PC-9 (cell line): ENCODE data around the gene FOXP1. TPM values are rescaled to one million over a fixed set of nuclear protein-coding genes. Genes with fewer than 3 reads are reported as not detected.

ENCODE experiments used
- BruUV-seq: library from RNA; stranded (reverse); fragments of 400-500 nt; replicated peaks from 2 replicates; lab custom pipeline; 2021; lab: Mats Ljungman, UMichigan
- CTCF ChIA-PET: fragments of 300-600 bp; sonication (Branson Sonifier 250); formaldehyde crosslinking; loops from one replicate; lab custom pipeline; 2022; ENCODE audit warnings: antibody characterized with exemption; lab: Charles Lee
- POLR2A ChIA-PET: fragments of 300-600 bp; sonication (Branson Sonifier 250); formaldehyde crosslinking; loops from one replicate; lab custom pipeline; 2022; ENCODE audit warnings: antibody characterized with exemption; ENCODE audit not compliant: unreplicated experiment; lab: Charles Lee
- DNase-seq, 2 experiments: peaks; one replicate each; pipeline versions ENCODE4 v3.0.0 to v3.0.0-alpha.2; 2015 to 2022; ENCODE audit warnings: mixed read lengths in 1 of 2
- H2AFZ ChIP-seq: fragments of 200-600 bp; sonication (generic); 2 replicates; pipeline ENCODE4 v1.8.1; 2017; ENCODE audit warnings: antibody characterized with exemption
- H3F3A ChIP-seq: fragments of 200-600 bp; sonication (generic); 2 replicates; pipeline ENCODE4 v1.8.1; 2017; ENCODE audit warnings: antibody characterized with exemption, mild to moderate bottlenecking, low read depth; ENCODE audit not compliant: insufficient read depth
- H3K27ac ChIP-seq: fragments of 200-600 bp; sonication (generic); 2 replicates; pipeline ENCODE4 v1.6.1; 2016; ENCODE audit warnings: mixed run types
- H3K27me3 ChIP-seq: fragments of 200-600 bp; sonication (generic); 2 replicates; pipeline ENCODE4 v1.6.1; 2016; ENCODE audit warnings: low read depth, mixed run types; ENCODE audit not compliant: insufficient read depth
- H3K36me3 ChIP-seq: fragments of 200-600 bp; sonication (generic); 2 replicates; pipeline ENCODE4 v1.6.1; 2016; ENCODE audit warnings: low read depth, mixed run types
- H3K4me1 ChIP-seq: fragments of 200-600 bp; sonication (generic); replicated peaks from 2 replicates; pipeline ENCODE4 v1.6.1; 2016; ENCODE audit warnings: mixed run types; ENCODE audit not compliant: insufficient read depth
- H3K4me2 ChIP-seq: fragments of 200-600 bp; sonication (generic); 2 replicates; pipeline ENCODE4 v1.6.1; 2017; ENCODE audit warnings: mixed run types
- H3K4me3 ChIP-seq: fragments of 200-600 bp; sonication (generic); 2 replicates; pipeline ENCODE4 v1.6.1; 2016; ENCODE audit warnings: mixed run types
- H3K79me2 ChIP-seq: fragments of 200-600 bp; sonication (generic); 2 replicates; pipeline ENCODE4 v1.6.1; 2017; ENCODE audit warnings: low read depth, mixed run types
- H3K9me2 ChIP-seq: fragments of 200-600 bp; sonication (generic); 2 replicates; pipeline ENCODE4 v1.8.1; 2017; ENCODE audit warnings: mild to moderate bottlenecking; ENCODE audit not compliant: insufficient read depth
- H3K9me3 ChIP-seq: fragments of 200-600 bp; sonication (generic); 2 replicates; pipeline ENCODE4 v1.8.1; 2016; ENCODE audit warnings: low read depth; ENCODE audit not compliant: insufficient read depth
- H4K20me1 ChIP-seq: fragments of 200-600 bp; sonication (generic); 2 replicates; pipeline ENCODE4 v1.8.1; 2017; ENCODE audit not compliant: insufficient read depth
- CTCF ChIP-seq: fragments of 200-600 bp; sonication (generic); conservative IDR thresholded peaks from 2 replicates; pipeline ENCODE4 v1.6.1; 2017; ENCODE audit warnings: mixed run types, antibody characterized with exemption, mild to moderate bottlenecking, moderate library complexity
- EZH2 ChIP-seq: fragments of 200-600 bp; sonication (generic); IDR thresholded peaks from 2 replicates; pipeline ENCODE4 v1.8.0; 2017; ENCODE audit warnings: antibody characterized with exemption, low read depth
- intact Hi-C: fragments of 100-400 bp; cut with micrococcal nuclease; formaldehyde crosslinking; loops from one replicate; pipeline ENCODE4 v1.10.0; 2022; ENCODE audit not compliant: unreplicated experiment
- total RNA-seq: library from RNA; stranded (reverse); gene quantifications from 2 replicates; pipeline ENCODE4 v1.2.3, GENCODE V29; 2021

Gene FOXP1
- total RNA-seq, 1 experiment from 2014 or later, result 33.3 TPM

- Histone ChIP-seq H3K9me3 (no peaks in the 10 kb centered on the region), H3K9me2 (no peaks in the 10 kb centered on the region), H4K20me1 (no peaks in the 10 kb centered on the region), H3K4me3 (no peak overlapping the region), H3K36me3 (no peaks in the 10 kb centered on the region), H3F3A (peaks cover 14% of the 10 kb centered on the region), H3K79me2 (0 out of 2 replicates have a peak, but pooled peaks cover 3% of the 10 kb centered on the region), H3K27me3 (no peaks in the 10 kb centered on the region), H2AFZ (no peak overlapping the region), H3K27ac (no peak overlapping the region), H3K4me1 (peaks cover 27% of the 10 kb centered on the region), H3K4me2 (no peak overlapping the region)
- CTCF ChIA-PET, result no interaction called here
- no TSS peak for BruUV-seq
- POLR2A ChIA-PET, result no interaction called here
- TF ChIP-seq CTCF (no peak), EZH2 (no peak)
- DNase-seq, result no peak
- intact Hi-C loops, result loop anchor here (5.0 kb wide), 1 partner anchor 34 kb away; no protein-coding TSS in a partner anchor
Measured at GRCh38 chr3:71498543-71498942, 85.0 kb downstream of the FOXP1 start.

GRCh38 chr3:71497971-71498444 is 85.5 kb downstream of the FOXP1 start:
- Histone ChIP-seq H4K20me1 (no peaks in the 10 kb centered on the region), H3F3A (peaks cover 10% of the 10 kb centered on the region; the same call in 1 of the 2 replicates), H3K4me1 (peaks cover 22% of the 10 kb centered on the region), H3K36me3 (no peaks in the 10 kb centered on the region), H3K4me3 (no peak overlapping the region), H2AFZ (no peak overlapping the region), H3K9me2 (no peaks in the 10 kb centered on the region), H3K9me3 (no peaks in the 10 kb centered on the region), H3K4me2 (no peak overlapping the region), H3K27ac (no peak overlapping the region), H3K79me2 (0 out of 2 replicates have a peak, but pooled peaks cover 3% of the 10 kb centered on the region), H3K27me3 (no peaks in the 10 kb centered on the region)
- ChIA-PET POLR2A (no interaction called here), CTCF (no interaction called here)
- TF ChIP-seq EZH2, result no peak
- TF ChIP-seq CTCF, result no peak
- DNase-seq, result no peak
- no TSS peak for BruUV-seq
- intact Hi-C loops, result loop anchor here (5.0 kb wide), 1 partner anchor 34 kb away; no protein-coding TSS in a partner anchor

- intact Hi-C loops, result loop anchor here (5.0 kb wide), 1 partner anchor 35 kb away; no protein-coding TSS in a partner anchor
- H2AFZ ChIP-seq, result no peak overlapping the region
- no peaks in the 10 kb centered on the region for H3K27me3 ChIP-seq
- H4K20me1 ChIP-seq, result no peaks in the 10 kb centered on the region
- TF ChIP-seq CTCF (no peak), EZH2 (no peak)
- 0 out of 2 replicates have a peak, but pooled peaks cover under 1% of the 10 kb centered on the region for H3K79me2 ChIP-seq
- H3F3A ChIP-seq, result peaks cover 10% of the 10 kb centered on the region; the same call in 1 of the 2 replicates
- BruUV-seq, result no TSS peak
- POLR2A ChIA-PET, result no interaction called here
- no peak overlapping the region for H3K4me2 ChIP-seq
- no peak overlapping the region for H3K27ac ChIP-seq
- DNase-seq, result no peak
- peaks cover 19% of the 10 kb centered on the region for H3K4me1 ChIP-seq
- no peaks in the 10 kb centered on the region for H3K9me3 ChIP-seq
- CTCF ChIA-PET, result no interaction called here
- no peak overlapping the region for H3K4me3 ChIP-seq
- no peaks in the 10 kb centered on the region for H3K9me2 ChIP-seq
- H3K36me3 ChIP-seq, result peaks cover 2% of the 10 kb centered on the region; the same call in 1 of the 2 replicates
Measured at GRCh38 chr3:71497367-71497897, 86.1 kb downstream of the FOXP1 start.
